ENCODE measurements around the gene PRR14. TPM values are rescaled to one million over a fixed set of nuclear protein-coding genes. Genes with fewer than 3 reads are reported as not detected.

PRR14 gene
- total and polyA plus RNA-seq, 2 of the 8 experiments (the other 6 are each of a cell fraction or from before 2014, with no cell fraction given) = 3.6 to 16.1 TPM

GRCh38 chr16:30678586-30678970 is 27.8 kb downstream of the PRR14 start:
- H3K56ac ChIP-seq (replicated peaks; ENCODE audit: insufficient read length, low read depth, low read length) = no peak overlapping the region
- no peaks in the 10 kb centered on the region for H3K79me1 ChIP-seq (ENCODE audit: low read depth, low read length)
- POLR2A ChIA-PET (ENCODE audit: partially characterized antibody) = interaction anchor here (0.7 to 2.4 kb wide), 15 partner anchors 8 to 264 kb away, joined by 3 to 16 read pairs (median 4); partner anchors contain the start of genes FBRS, PHKG2 and SRCAP
- WGBS, 2 experiments (ENCODE audit: extremely low coverage in 1 of 2, insufficient coverage in 1 of 2, insufficient read length in 1 of 2, insufficient replicate concordance in 2 of 2, low coverage in 1 of 2, low lambda C conversion rate in 2 of 2, missing lambda C conversion rate in 1 of 2) = 56% methylated on average over 3 of the region's 3 CpGs; no CpG with 5 or more reads in 1 of the 2 experiments
- no peak overlapping the region for H3K9ac ChIP-seq (replicated peaks in 1 of 4; ENCODE audit: extremely low read depth in 1 of 4, low read depth in 3 of 4, low read length in 3 of 4)
- H2BK15ac ChIP-seq (ENCODE audit: low read length) = no peak overlapping the region
- no peak overlapping the region for H3K23ac ChIP-seq (ENCODE audit: insufficient read length)
- H3K27me3 ChIP-seq (replicated peaks in 1 of 4; ENCODE audit: control insufficient read depth in 3 of 4, extremely low read depth in 1 of 4, insufficient read depth in 3 of 4, low read length in 3 of 4) = peaks cover 74 to 95% (median 94%) of the 10 kb centered on the region in 4 experiments
- no peak for FAIRE-seq
- H3K14ac ChIP-seq (ENCODE audit: insufficient read length) = no peak overlapping the region
- H3K4me1 ChIP-seq (replicated peaks in 1 of 4; ENCODE audit: control insufficient read depth in 3 of 4, insufficient read depth in 4 of 4, low read length in 3 of 4) = peaks cover 0 to 3% (median 3%) of the 10 kb centered on the region in 4 experiments; a peak in 4 of 7 replicates
- H3K18ac ChIP-seq (ENCODE audit: extremely low read depth, low read length) = no peak overlapping the region
- no peak overlapping the region for H2BK20ac ChIP-seq (ENCODE audit: low read length)
- no peak overlapping the region for H2BK12ac ChIP-seq (ENCODE audit: low read depth, low read length)
- no peak overlapping the region for H4K5ac ChIP-seq (ENCODE audit: insufficient read length, low read depth, low read length)
- no peak overlapping the region for H3K4ac ChIP-seq (replicated peaks; ENCODE audit: insufficient read length, low read depth, low read length)
- H3K4me3 ChIP-seq (ENCODE audit: extremely low read depth in 1 of 4, insufficient read depth in 2 of 4, low read depth in 3 of 4, low read length in 4 of 4) = no peak overlapping the region
- H3K23me2 ChIP-seq (ENCODE audit: low read depth, low read length) = no peaks in the 10 kb centered on the region; the same call in 1 of the 2 replicates
- no peak overlapping the region for H2AFZ ChIP-seq (ENCODE audit: low read length)
- no peak for DNase-seq (ENCODE audit: low read depth in 1 of 2, low spot score in 2 of 2)
- peaks cover 11 to 27% of the 10 kb centered on the region in 2 experiments for H4K20me1 ChIP-seq (replicated peaks in 1 of 2; ENCODE audit: control insufficient read depth in 1 of 2, insufficient read depth in 2 of 2, low read length in 2 of 2)
- H2BK120ac ChIP-seq (replicated peaks; ENCODE audit: low read depth, low read length) = no peak overlapping the region
- no peaks in the 10 kb centered on the region; a peak in 1 of 4 replicates for H3K9me3 ChIP-seq (ENCODE audit: insufficient read depth in 2 of 2, low read depth in 1 of 2, low read length in 1 of 2)
- CTCF ChIA-PET (ENCODE audit: partially characterized antibody) = interaction anchor here (0.7 to 2.5 kb wide), 7 partner anchors 10 to 249 kb away, joined by 3 to 15 read pairs (median 3); partner anchors contain the start of gene DCTPP1
- H4K8ac ChIP-seq (ENCODE audit: extremely low read depth, insufficient read depth, low read length) = no peak overlapping the region
- no peaks in the 10 kb centered on the region for H3K79me2 ChIP-seq (ENCODE audit: control insufficient read depth in 1 of 2, insufficient read depth in 2 of 2, low read length in 2 of 2)
- no peak overlapping the region for H4K91ac ChIP-seq (replicated peaks; ENCODE audit: insufficient read length, low read length)
- H2BK5ac ChIP-seq (ENCODE audit: low read depth, low read length) = no peak overlapping the region
- H3K4me2 ChIP-seq (ENCODE audit: insufficient read depth in 1 of 2, low read depth in 2 of 2, low read length in 2 of 2) = no peak overlapping the region
- H3K27ac ChIP-seq (ENCODE audit: low read depth, low read length) = no peak overlapping the region
- no peak overlapping the region for H2AK5ac ChIP-seq (ENCODE audit: low read depth, low read length)
- H3K36me3 ChIP-seq (ENCODE audit: control insufficient read depth in 2 of 4, insufficient read depth in 4 of 4, low read length in 3 of 4) = no peaks in the 10 kb centered on the region
- TF ChIP-seq SRF (IDR thresholded peaks at IDR 0.05; ENCODE audit: low read depth, low read length) (no peak), RNF2 (IDR thresholded peaks at IDR 0.05; ENCODE audit: borderline replicate concordance, low read depth, low read length, missing control alignments, poor library complexity, severe bottlenecking) (no peak)

Measured in H1 (cell line).